Right atrium auricular region (tissue), 2 donors: Measurements from ENCODE around the gene MAGEF1. TPM values are rescaled to one million over a fixed set of nuclear protein-coding genes. Genes with fewer than 3 reads are reported as not detected.

Experiments used
- DNase-seq: peaks from one replicate; pipeline ENCODE4 v3.0.0-alpha.2; 2019; ENCODE audit warnings: low spot score
- H3K27ac ChIP-seq, 2 donors: fragments of 200-600 bp; sonication (generic); 1 replicate in 1 of 2; 2 replicates in 1 of 2; pipeline ENCODE4 v1.5.1; 2016 to 2019
- H3K27me3 ChIP-seq, 2 donors: fragments of 200-600 bp; sonication (generic); one replicate each; pipeline versions ENCODE4 v1.5.1 to v1.6.0; 2017 to 2019
- H3K36me3 ChIP-seq: fragments of 200-600 bp; sonication (generic); one replicate; pipeline ENCODE4 v1.5.1; 2016
- H3K4me1 ChIP-seq, 2 donors: fragments of 200-600 bp; sonication (generic); one replicate each; pipeline versions ENCODE4 v1.5.1 to v1.6.0; 2017 to 2019
- H3K4me3 ChIP-seq, 2 donors: fragments of 200-600 bp; sonication (generic); 1 replicate in 1 of 2; 2 replicates in 1 of 2; pipeline ENCODE4 v1.5.1; 2017 to 2019; ENCODE audit warnings: mild to moderate bottlenecking in 1 of 2, moderate library complexity in 1 of 2
- H3K9me3 ChIP-seq, 2 donors: fragments of 200-600 bp; sonication (generic); one replicate each; pipeline ENCODE4 v1.5.1; 2019
- total RNA-seq, 2 donors: library from RNA; depleted of rRNA; stranded (reverse); fragments of >200 nt; gene quantifications; one replicate each; pipeline ENCODE4 v1.1.0, GENCODE V29; 2016
- TF ChIP-seq, protein P1 (sequence below), 2 donors: fragments of 200-600 bp; sonication (generic); IDR thresholded peaks; one replicate each; pipeline ENCODE4 v1.5.1; 2019; ENCODE audit warnings: antibody characterized with exemption in 2 of 2

Gene MAGEF1
- total RNA-seq, 2 donors from 2014 or later: 26.9 to 32.2 TPM

DNA sequence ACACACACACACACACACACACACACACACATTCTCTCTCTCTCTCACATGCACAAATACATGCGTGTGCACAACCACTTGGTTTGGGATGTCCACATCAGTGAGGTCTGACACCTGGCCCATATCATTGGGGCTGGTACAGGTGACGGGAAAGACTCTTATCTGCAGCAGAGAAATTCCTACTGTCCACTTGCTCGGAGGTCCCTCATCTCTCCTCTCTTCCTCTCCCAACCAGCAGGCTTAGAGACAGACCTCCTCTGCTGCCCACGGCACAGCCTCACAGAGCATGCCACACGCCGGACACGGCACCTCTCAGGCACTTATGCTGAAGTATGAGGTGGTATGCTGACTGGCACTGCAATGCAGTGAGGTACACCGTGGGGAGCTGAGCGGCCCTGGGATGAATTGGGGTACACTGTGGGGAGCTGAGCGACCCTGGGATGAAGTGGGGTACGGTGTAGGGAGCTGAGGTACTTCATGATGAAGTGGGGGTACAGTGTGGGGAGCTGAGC lies 41.7 kb downstream of the MAGEF1 start:
- Histone ChIP-seq H3K9me3 (no peaks in the 10 kb centered on the region), H3K36me3 (no peaks in the 10 kb centered on the region), H3K27me3 (no peaks in the 10 kb centered on the region), H3K27ac (no peak overlapping the region), H3K4me1 (no peaks in the 10 kb centered on the region), H3K4me3 (no peak overlapping the region)
- TF ChIP-seq, protein P1, sequence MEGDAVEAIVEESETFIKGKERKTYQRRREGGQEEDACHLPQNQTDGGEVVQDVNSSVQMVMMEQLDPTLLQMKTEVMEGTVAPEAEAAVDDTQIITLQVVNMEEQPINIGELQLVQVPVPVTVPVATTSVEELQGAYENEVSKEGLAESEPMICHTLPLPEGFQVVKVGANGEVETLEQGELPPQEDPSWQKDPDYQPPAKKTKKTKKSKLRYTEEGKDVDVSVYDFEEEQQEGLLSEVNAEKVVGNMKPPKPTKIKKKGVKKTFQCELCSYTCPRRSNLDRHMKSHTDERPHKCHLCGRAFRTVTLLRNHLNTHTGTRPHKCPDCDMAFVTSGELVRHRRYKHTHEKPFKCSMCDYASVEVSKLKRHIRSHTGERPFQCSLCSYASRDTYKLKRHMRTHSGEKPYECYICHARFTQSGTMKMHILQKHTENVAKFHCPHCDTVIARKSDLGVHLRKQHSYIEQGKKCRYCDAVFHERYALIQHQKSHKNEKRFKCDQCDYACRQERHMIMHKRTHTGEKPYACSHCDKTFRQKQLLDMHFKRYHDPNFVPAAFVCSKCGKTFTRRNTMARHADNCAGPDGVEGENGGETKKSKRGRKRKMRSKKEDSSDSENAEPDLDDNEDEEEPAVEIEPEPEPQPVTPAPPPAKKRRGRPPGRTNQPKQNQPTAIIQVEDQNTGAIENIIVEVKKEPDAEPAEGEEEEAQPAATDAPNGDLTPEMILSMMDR (IDR thresholded peaks at IDR 0.05): no peak
- DNase-seq: no peak

DNA sequence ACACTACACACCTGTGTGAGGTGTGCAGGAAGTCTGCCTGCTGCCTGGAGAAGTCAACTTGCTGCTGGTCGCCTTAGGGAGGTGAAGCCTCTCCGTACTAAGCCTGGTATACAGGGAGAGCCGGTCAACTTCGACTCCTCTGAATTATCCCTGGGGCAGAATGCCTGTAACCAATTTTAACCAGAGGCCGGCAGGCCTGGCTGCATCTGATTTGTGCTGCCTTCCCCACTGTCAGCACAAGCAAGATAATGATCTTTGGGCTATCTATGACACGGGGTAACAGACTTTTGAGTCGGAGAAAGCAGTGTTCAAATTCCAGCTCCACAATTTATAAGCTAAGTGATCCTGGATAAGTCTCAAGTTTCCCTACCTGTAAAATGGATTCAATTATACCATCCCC lies 42.3 kb downstream of the MAGEF1 start:
- no peak for DNase-seq
- TF ChIP-seq, protein P1 (IDR thresholded peaks at IDR 0.05): no peak
- no peaks in the 10 kb centered on the region for H3K36me3 ChIP-seq
- no peak overlapping the region for H3K27ac ChIP-seq
- no peak overlapping the region for H3K4me3 ChIP-seq
- no peaks in the 10 kb centered on the region for H3K4me1 ChIP-seq
- no peaks in the 10 kb centered on the region for H3K9me3 ChIP-seq
- no peaks in the 10 kb centered on the region for H3K27me3 ChIP-seq

DNA sequence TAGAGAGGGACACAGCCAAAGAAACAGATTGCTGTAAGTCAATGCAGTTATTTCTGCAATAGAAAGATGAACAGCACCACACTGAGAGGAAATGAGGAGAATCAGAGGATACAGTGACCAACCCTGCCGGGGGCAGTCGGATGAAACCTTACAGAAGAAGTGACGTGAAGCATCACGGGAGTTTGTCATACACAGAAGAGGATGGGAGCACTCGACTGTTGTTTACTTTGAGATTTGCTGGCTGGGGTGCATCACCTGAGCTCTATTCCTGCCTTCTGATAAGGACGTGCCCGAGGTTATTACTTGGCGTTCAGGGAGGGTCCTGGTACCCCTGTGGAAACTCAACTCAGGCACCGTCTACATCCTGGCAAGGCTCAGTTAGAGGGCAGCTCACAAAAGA lies 45.4 kb downstream of the MAGEF1 start:
- H3K9me3 ChIP-seq: no peaks in the 10 kb centered on the region
- no peak overlapping the region for H3K4me3 ChIP-seq
- no peaks in the 10 kb centered on the region for H3K36me3 ChIP-seq
- H3K27me3 ChIP-seq: no peaks in the 10 kb centered on the region
- no peak overlapping the region for H3K27ac ChIP-seq
- TF ChIP-seq, protein P1 (IDR thresholded peaks at IDR 0.05): no peak
- H3K4me1 ChIP-seq: peaks cover 0 to 7% of the 10 kb centered on the region in 2 donors
- DNase-seq: no peak

DNA sequence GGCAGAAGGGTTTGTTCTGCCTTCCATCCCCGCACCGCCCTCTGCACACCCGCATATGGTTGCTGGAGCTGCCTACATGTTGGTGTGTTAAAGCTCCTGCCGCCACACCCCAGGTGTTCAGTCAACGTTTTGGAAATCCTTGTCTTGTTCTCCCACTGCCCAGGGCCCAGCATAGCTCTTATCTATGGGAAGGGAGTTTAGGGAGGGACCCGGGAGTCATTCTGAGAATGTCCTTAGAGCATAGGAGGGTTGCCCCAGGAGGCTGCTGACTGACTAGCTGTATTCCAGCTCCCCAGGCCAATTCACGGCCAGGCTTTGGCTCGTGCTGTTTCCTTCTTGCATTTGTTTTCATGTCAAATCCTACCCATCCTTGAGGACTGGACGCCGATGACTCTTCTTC lies 46.8 kb downstream of the MAGEF1 start:
- Histone ChIP-seq H3K9me3 (no peaks in the 10 kb centered on the region), H3K27me3 (no peaks in the 10 kb centered on the region), H3K27ac (no peak overlapping the region), H3K4me3 (no peak overlapping the region), H3K4me1 (peaks cover 0 to 7% of the 10 kb centered on the region in 2 donors), H3K36me3 (no peaks in the 10 kb centered on the region)
- TF ChIP-seq, protein P1 (IDR thresholded peaks at IDR 0.05): no peak
- DNase-seq: no peak

DNA sequence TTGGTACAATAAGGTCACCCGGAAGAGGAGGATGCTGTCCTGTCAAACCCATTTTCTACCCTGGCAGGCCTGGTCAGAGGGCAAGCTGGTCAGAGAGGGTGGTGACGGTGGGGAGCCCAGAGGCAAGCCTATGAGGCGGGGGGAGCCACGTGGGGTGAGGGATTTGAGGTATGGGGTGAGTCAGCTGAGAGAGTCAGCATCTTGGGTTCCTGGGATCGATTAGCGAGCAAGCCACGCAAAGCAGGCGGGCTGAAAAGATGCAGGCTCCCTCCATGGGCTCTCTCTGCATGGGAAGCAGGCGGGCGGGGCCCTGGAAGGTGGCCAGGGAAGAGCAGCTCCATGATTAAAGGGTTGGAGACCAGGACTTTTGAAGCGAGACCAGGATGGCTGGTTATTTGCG lies 48.1 kb downstream of the MAGEF1 start:
- H3K36me3 ChIP-seq: no peaks in the 10 kb centered on the region
- peaks cover 0 to 17% of the 10 kb centered on the region in 2 donors for H3K4me1 ChIP-seq
- TF ChIP-seq, protein P1 (IDR thresholded peaks at IDR 0.05): no peak
- H3K9me3 ChIP-seq: no peaks in the 10 kb centered on the region
- no peak overlapping the region for H3K4me3 ChIP-seq
- no peak overlapping the region for H3K27ac ChIP-seq
- no peak for DNase-seq
- H3K27me3 ChIP-seq: no peaks in the 10 kb centered on the region

DNA sequence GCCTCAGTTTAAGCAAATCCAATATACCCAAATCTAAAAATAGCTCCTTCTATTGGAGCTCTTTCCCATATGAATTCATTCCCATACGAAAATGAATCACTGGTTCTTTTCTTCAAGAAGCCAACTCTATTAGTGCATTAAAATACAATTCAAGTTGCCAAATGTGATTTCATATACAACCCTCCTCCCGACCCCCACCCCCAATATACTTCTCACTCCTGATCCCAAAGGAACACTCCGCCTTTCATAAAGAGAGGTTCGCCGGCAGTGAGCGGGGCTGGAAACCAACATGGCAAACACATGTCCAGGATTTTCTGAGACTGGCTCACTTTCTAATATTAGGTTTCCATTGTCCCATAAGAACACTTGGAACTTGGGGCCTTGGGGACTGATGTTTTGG lies 48.5 kb downstream of the MAGEF1 start:
- H3K27ac ChIP-seq: no peak overlapping the region
- no peaks in the 10 kb centered on the region for H3K9me3 ChIP-seq
- H3K4me1 ChIP-seq: peaks cover 0 to 21% of the 10 kb centered on the region in 2 donors
- no peak for DNase-seq
- no peaks in the 10 kb centered on the region for H3K36me3 ChIP-seq
- no peaks in the 10 kb centered on the region for H3K27me3 ChIP-seq
- H3K4me3 ChIP-seq: no peak overlapping the region
- TF ChIP-seq, protein P1 (IDR thresholded peaks at IDR 0.05): no peak
